KOPT-K1 (cell line): Measurements from ENCODE around the gene TBL1XR1.

Source experiments
- H3K27ac ChIP-seq: fragments of 200-600 bp; sonication (generic); 2 replicates; pipeline ENCODE4 v1.5.1; 2016; ENCODE audit warnings: antibody characterized with exemption, mild to moderate bottlenecking, low read depth, low read length; ENCODE audit not compliant: poor library complexity, severe bottlenecking
- H3K36me3 ChIP-seq: fragments of 200-600 bp; sonication (generic); 2 replicates; pipeline ENCODE4 v1.5.1; 2017; ENCODE audit warnings: antibody characterized with exemption, mild to moderate bottlenecking, low read length, moderate library complexity; ENCODE audit not compliant: insufficient read depth
- H3K9me3 ChIP-seq: fragments of 200-600 bp; sonication (generic); 2 replicates; pipeline ENCODE4 v1.5.1; 2017; ENCODE audit warnings: antibody characterized with exemption, low read length, mild to moderate bottlenecking; ENCODE audit not compliant: insufficient read depth, poor library complexity, severe bottlenecking

The TBL1XR1 gene

DNA sequence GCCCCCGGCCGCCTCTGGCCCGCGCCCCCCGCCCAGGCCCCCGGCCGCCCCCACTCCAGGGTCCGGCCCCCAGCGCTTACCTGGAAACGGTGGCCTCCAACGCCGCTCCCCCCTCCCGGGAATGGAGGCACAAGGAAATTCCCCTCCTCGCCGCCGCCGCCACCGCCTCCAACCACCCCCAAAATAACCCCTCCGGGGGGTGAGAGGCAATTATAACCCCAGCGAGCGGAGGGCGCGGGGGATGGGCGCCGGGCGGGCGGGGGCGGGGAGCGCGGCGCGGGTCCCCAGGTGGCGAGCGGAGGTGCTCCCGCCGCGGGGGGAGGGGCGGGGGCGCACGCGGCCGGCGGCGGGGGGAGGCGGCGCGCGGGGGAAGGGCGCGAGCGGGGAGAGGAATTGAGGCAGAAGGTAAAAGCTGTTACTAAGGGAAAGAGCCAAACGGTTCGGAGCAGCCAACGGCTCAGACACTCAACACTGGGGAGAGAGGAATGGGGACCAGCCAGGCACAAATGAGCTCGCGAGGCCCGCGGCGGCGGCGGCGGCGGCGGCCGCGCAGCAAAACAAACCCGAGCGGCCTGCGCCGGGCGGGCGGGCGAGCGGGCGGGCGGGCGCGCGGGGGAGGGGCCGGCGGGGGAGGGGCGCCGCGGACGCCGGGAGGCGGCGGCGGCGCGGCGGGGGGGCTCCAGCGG, at the start of gene TBL1XR1:
TBL1XR1 (minus strand) TSS at position 442 of the 686 bp plus-strand sequence. CDS start 132,505 bp downstream, outside the sequence.
- H3K9me3 ChIP-seq: no peaks in the 10 kb centered on the region
- H3K27ac ChIP-seq: peak within 1 kb of the TSS; percentile 98
- H3K36me3 ChIP-seq: peaks cover 13% of the 10 kb centered on the region

DNA sequence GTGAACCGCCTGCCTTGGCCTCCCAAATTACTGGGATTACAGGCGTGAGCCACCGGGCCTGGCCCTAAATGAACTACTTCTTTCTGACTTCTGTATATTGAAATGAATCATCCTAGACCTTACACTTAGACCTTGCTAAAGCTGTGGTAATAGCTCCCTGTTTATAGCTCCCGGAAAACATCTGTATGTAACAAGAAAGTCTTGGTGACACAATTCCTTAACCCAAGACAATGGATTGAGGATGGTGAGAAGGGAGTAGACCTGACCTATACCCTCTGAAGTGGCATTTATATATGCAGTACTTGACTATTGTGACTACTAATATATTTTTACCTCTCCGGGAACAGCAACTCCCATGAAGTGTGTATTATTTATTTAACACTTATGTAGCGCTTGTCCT, 48.0 kb upstream of the TBL1XR1 start:
- H3K27ac ChIP-seq: no peak overlapping the region
- no peaks in the 10 kb centered on the region for H3K9me3 ChIP-seq
- no peaks in the 10 kb centered on the region for H3K36me3 ChIP-seq

DNA sequence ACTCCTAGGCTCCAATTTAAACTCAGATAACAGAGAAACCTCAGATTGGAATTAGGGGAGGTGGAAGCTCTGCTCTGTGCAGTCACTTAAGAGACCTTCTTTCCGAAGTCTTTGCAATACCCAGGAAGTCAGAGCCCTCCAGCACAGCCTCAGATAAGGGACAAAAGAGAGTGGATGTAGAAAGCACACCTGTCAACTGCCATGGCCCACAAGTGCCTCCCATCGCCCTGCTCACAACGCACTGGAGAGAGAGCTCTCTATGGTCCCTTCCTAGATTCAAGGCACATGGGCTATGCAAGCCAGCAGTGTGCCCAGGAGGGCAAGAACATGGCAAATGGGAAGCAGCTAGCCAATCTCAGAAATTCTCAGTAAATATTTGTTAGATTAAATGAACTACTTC, 47.3 kb upstream of the TBL1XR1 start:
- Histone ChIP-seq H3K36me3 (no peaks in the 10 kb centered on the region), H3K9me3 (no peaks in the 10 kb centered on the region), H3K27ac (no peak overlapping the region)

DNA sequence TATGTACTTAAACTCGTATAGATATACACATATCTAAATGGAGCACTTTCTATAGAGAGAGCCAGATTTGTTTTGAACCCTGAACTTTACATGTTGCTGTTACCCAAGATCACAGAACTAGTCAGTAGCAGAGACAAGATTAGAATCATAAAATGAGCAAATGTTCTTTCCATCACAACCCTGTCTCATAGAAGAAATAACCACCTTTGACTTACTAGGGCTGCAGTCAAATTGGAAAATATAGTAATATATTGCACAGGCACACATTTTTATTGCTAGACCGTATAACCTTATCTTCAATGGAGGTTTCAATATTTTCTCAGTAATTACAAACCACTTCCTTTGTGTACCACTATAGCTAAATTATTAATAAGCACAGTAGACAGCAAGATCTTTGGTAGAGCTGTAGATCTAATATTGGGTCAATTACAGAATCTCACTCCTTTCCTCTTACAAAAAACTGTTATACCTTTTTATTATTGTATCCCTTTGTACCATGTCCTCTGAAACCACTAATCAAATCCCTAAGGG, 41.5 kb upstream of the TBL1XR1 start:
- Histone ChIP-seq H3K9me3 (no peaks in the 10 kb centered on the region), H3K27ac (no peak overlapping the region), H3K36me3 (no peaks in the 10 kb centered on the region)

DNA sequence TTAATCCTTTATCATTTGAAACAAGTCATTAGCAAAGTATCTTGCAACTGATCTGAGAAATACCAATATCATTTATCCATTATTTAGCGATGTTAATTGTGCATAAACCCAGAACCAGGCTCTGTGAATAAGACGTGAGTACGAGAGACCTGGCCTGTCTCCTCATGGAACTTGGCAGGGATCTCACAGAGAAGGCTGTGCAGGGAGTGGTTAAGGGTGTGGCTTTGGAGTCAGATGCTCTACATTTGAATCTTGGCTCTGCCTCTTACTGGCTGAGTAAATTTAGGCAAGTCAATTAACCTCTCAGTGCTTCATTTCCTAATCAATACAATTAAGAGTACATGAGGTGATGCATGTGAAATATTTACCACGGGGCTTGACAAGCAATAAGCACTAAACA, 39.9 kb upstream of the TBL1XR1 start:
- no peaks in the 10 kb centered on the region for H3K36me3 ChIP-seq

DNA sequence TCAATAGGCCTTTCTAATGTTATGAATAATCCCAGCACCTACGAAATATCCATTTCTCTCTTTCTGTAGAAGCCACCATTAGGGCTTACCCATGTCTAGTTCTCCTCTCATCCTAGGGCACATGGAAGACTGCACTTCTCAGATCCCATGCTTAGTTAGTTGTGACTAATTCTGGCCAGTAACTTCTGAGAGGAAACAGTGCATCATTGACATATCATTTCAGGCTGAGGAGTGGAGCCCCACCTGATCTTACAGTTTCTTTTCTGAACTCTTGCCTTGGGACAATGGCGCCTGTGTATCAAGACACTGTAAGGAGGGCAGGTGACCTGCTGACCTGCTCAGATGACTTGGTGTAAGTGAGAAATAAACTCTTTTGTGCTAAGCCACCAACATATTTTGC, 39.4 kb upstream of the TBL1XR1 start:
- no peak overlapping the region for H3K27ac ChIP-seq
- no peaks in the 10 kb centered on the region for H3K36me3 ChIP-seq
- H3K9me3 ChIP-seq: no peaks in the 10 kb centered on the region

More for the DNA sequence above, 39.9 kb upstream of the TBL1XR1 start:
- H3K9me3 ChIP-seq: no peaks in the 10 kb centered on the region
- no peak overlapping the region for H3K27ac ChIP-seq

DNA sequence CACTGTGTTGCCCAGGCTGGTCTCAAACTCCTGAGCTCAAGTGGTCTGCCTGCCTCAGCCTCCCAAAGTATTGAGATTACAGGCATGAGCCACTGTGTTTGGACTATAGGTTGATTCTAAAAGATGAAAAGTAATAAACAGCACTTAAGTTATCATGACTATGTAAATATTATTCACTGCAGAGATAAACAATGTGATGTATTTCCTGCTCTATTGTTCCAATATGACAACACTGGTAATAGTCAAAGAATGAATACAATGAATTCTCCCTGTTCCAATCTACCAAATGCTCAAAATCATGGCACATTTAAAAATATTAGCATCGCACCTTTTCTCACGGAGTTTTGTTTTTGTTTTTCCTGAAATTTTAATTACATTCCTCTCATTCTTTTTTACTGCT, 36.8 kb upstream of the TBL1XR1 start:
- H3K27ac ChIP-seq: no peak overlapping the region
- H3K9me3 ChIP-seq: no peaks in the 10 kb centered on the region
- H3K36me3 ChIP-seq: no peaks in the 10 kb centered on the region

DNA sequence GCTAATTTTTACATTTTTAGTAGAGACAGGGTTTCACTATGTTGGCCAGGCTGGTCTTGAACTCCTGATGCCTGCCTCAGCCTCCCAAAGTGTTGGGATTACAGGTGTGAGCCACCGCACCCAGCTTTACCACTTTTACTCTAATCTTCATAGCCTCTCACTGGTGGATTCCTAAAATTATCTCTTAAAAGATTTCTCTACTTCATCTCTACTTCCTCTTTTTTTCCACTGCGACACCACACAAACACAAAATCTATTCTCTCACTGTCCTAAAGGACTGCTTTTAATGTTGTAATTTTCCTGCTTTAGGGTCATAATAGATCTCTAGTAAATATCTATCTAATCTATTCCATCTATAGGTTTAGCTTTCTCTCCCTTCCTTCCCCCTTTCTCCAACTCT, 34.0 kb upstream of the TBL1XR1 start:
- Histone ChIP-seq H3K36me3 (no peaks in the 10 kb centered on the region), H3K27ac (no peak overlapping the region), H3K9me3 (peaks cover 6% of the 10 kb centered on the region)

DNA sequence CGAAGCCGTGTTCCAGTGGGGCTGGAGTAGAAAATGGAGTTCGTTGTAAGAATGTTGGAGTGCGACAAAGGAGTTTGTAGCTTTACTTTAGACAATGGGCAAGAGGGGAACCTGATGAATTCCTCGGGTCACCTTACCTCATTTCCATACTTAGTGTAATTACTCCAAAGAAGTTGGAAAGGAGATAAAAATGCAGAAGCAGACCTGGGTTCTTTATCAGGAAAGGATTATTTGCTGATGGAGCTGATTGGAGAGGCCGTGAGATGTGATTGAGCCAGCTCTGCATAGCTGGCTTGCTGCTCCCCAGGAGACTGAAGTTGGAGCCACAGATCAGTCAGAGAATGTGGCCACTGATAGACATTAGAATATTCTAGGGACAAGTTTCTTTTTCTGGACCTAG, 33.4 kb upstream of the TBL1XR1 start:
- H3K9me3 ChIP-seq: peaks cover 6% of the 10 kb centered on the region
- H3K36me3 ChIP-seq: no peaks in the 10 kb centered on the region
- H3K27ac ChIP-seq: no peak overlapping the region

DNA sequence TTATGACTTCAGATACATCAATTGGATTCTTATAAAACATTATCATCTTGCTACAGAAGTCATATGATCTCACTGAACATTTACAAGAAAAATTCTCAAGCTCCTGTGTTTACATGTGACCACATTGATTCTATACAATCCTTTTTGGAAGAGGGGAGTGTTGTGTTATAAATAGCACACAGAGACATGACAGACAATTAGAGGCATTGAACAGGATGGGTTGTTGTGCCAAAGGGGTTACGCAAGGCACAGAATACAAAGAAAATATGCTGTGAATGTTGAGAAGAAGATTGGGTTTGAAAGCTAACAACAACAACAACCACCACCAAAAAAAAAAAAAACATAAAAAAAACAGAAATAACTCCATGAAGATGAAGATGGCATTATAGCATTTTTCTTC, 32.5 kb upstream of the TBL1XR1 start:
- peaks cover 6% of the 10 kb centered on the region for H3K9me3 ChIP-seq
- H3K36me3 ChIP-seq: no peaks in the 10 kb centered on the region
- H3K27ac ChIP-seq: no peak overlapping the region

DNA sequence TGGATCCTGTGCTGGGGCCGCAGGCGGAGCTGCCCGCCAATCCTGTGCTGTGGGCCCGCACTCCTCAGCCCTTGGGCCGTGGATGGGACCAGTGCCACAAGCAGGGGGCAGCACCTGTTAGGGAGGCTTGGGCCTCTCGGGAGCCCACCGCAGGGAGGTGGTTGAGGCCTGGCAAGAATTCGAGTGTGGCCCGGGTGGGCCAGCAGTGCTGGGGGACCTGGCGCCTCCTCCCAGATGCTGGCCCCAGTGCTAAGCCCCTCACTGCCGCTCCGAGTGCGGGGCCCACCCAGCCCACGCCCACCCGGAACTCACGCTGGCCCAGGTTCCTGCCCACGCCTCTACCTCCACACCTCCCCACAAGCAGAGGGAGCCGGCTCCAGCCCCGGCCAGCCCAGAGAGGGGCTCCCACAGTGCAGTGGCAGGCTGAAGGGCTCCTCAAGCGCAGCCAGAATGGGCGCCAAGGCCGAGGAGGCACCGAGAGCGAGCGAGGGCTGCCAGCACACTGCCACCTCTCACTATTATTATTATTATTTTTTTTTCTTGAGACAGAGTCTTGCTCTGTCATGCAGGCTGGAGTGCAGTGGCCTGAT, 31.4 kb upstream of the TBL1XR1 start:
- no peaks in the 10 kb centered on the region for H3K36me3 ChIP-seq
- peaks cover 6% of the 10 kb centered on the region for H3K9me3 ChIP-seq
- no peak overlapping the region for H3K27ac ChIP-seq

DNA sequence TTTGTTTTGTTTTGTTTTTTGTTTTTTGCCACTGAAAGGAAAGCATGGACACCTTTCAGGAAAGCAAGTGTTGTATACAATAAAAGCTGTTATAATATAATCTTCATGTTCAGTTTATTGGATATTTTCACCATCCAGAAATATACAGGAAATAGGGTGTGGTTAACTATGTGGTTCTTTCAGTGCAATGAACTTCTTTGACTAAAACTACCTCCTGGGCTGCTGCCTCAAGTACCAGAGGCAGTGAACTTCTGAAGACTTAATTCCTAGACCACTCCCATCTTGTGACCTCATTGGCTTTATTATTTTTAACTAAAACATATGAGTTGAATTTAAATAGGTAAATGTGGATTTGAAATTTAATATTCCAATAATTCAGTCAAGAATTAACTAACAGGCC, 27.1 kb upstream of the TBL1XR1 start:
- Histone ChIP-seq H3K9me3 (peaks cover 6% of the 10 kb centered on the region), H3K36me3 (no peaks in the 10 kb centered on the region), H3K27ac (peak overlapping the region; percentile 23)

DNA sequence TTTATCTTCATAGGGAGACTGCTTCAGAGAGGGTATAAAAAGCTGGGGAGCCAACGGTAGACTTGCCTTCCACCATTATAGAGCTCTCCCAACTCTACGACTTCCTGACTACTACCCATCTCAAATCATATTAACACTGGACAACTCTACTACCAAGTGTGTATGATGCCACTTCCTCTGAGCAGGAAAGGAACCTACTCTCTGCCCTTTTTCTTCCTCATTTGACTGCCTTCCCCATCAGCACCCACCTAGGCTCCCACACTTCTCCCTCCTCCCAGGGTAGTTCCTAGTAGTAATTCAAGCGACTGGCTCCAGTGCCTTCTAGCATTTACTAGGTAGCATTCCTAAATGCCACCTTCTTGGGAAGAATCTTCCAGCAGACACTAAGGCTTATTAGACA, 24.5 kb upstream of the TBL1XR1 start:
- Histone ChIP-seq H3K27ac (no peak overlapping the region), H3K36me3 (no peaks in the 10 kb centered on the region), H3K9me3 (no peaks in the 10 kb centered on the region)

DNA sequence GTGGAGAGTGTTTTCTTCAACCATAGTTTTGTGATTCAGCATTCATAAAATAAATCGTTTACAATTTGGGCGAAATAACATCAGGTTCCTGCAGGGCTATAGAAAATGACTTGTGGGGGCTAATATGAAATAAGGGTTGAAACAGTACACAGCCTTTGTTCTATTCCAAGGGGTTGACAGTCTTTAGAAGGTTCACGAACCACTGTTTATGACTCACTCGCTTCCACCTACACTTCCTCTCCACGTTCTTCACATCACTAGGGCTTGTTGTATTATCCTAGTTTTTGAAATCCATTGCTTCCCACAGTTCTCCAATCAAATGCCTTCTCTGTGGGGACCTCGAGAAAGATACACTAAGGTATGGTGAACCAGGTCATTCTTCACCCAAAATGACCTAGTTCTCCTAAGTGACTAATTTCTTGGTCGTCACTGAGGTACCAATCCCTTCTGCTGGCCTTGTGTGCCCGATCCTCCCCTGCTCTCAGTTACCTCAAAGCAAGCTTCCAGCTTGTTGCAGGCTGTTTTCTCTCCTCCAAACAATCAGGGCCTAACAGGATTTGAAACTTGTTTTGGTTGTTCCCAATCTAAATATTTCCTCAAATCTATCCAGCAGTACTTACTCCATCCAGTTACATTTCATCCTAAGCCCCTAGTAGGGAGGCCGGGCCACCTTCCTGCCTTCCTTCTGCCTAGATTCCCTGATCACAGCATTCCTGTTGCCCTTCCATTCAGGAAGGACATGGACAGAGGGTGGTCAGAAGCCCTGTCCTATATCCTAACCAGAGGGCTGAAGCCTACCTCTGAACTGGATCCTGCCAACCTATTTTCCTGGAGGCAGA, 23.1 kb upstream of the TBL1XR1 start:
- no peak overlapping the region for H3K27ac ChIP-seq
- H3K9me3 ChIP-seq: no peaks in the 10 kb centered on the region
- no peaks in the 10 kb centered on the region for H3K36me3 ChIP-seq

DNA sequence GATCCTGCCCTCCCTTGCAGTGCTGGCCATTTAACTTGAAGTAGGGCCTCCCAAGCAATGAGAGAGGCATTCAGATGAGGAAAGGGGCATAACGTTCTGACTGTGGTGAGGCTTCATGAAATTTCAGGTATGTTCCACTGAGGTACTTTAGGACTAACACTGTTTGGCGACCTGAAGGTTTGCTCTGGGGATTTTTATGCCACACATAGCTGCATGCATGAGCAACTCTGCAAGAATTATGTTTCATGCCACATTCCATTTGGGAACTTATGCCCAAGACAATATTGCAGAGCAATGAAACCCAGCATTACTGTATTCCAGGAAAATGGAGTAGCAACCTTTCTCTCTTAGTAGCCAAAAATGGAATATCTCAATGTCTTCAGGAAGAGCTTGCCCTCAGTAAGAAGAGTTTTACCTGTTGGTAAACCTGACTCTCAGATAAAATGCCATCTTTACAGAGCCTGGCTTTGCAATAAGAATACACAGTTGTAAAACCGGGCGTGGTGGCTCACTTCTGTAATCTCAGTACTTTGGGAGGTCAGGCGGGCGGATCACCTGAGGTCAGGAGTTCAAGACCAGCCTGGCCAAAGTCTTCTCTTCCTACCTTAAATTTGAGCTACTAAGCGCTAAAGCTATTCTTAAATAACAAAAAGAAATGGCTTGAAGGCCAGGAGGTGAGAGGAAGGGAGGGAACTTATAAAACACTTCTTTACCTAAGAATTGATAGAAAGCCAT, 16.7 kb upstream of the TBL1XR1 start:
- no peak overlapping the region for H3K27ac ChIP-seq
- no peaks in the 10 kb centered on the region for H3K36me3 ChIP-seq
- H3K9me3 ChIP-seq: no peaks in the 10 kb centered on the region
